Upper lobe of right lung (tissue), 1 donor: ENCODE results near the gene ARHGAP45. TPM values are rescaled to one million over a fixed set of nuclear protein-coding genes. Genes with fewer than 3 reads are reported as not detected.

Experiments used
- ATAC-seq: fragments of 200-7000 bp; cut with Tn5 transposase; one replicate; pipeline ENCODE4 v1.9.1; 2020; ENCODE audit warnings: mild to moderate bottlenecking, moderate library complexity
- DNase-seq: peaks from one replicate; pipeline ENCODE4 v3.0.0-alpha.2; 2020
- H3K27ac ChIP-seq: fragments of 200-600 bp; one replicate; pipeline ENCODE4 v1.8.0; 2022
- H3K27me3 ChIP-seq: fragments of 200-600 bp; one replicate; pipeline ENCODE4 v1.8.0; 2022; ENCODE audit warnings: mild to moderate bottlenecking
- H3K36me3 ChIP-seq: fragments of 200-600 bp; one replicate; pipeline ENCODE4 v1.8.0; 2022
- H3K4me1 ChIP-seq: fragments of 200-600 bp; one replicate; pipeline ENCODE4 v1.8.0; 2022
- H3K4me3 ChIP-seq: fragments of 200-600 bp; one replicate; pipeline ENCODE4 v1.8.0; 2022; ENCODE audit warnings: mild to moderate bottlenecking
- H3K9me3 ChIP-seq: fragments of 200-600 bp; one replicate; pipeline ENCODE4 v1.8.0; 2022
- CTCF ChIP-seq: fragments of 200-600 bp; IDR thresholded peaks from one replicate; pipeline ENCODE4 v1.8.0; 2022; ENCODE audit warnings: antibody characterized with exemption
- intact Hi-C: fragments of 100-400 bp; cut with DNase I; formaldehyde crosslinking; loops from one replicate; pipeline ENCODE4 v1.11.0; 2022
- total RNA-seq: library from RNA; stranded (reverse); fragmentation: NEBNext Ultra II Directional; extraction: Animal tissue kit (Norgen Biotek cat#: 25700); gene quantifications from one replicate; pipeline ENCODE4 v1.2.1, GENCODE V29; 2021
- donor health status: DM: no; HTN: yes; CAD: no; lungs with severe emphysema.

Gene ARHGAP45
- total RNA-seq, 1 donor from 2014 or later = 98.2 TPM

- Histone ChIP-seq H3K27ac (peak overlapping the region; percentile 79), H3K4me3 (peak overlapping the region; percentile 62), H3K9me3 (no peaks in the 10 kb centered on the region), H3K27me3 (no peaks in the 10 kb centered on the region), H3K4me1 (peaks cover 54% of the 10 kb centered on the region), H3K36me3 (no peaks in the 10 kb centered on the region)
- no peak for TF ChIP-seq CTCF
- intact Hi-C loops = no loop called here
- DNase-seq (no peak), ATAC-seq (no peak)
Observed at GRCh38 chr19:1067341-1067957, 482 bp downstream of the ARHGAP45 start.

- H3K36me3 ChIP-seq = no peaks in the 10 kb centered on the region
- no peaks in the 10 kb centered on the region for H3K27me3 ChIP-seq
- H3K4me3 ChIP-seq = peak overlapping the region; percentile 62
- intact Hi-C loops = no loop called here
- DNase-seq (no peak), ATAC-seq (peak; percentile 11)
- peaks cover 54% of the 10 kb centered on the region for H3K4me1 ChIP-seq
- H3K9me3 ChIP-seq = no peaks in the 10 kb centered on the region
- peak overlapping the region; percentile 79 for H3K27ac ChIP-seq
- TF ChIP-seq CTCF = no peak
Observed at GRCh38 chr19:1068009-1069001, 1.3 kb downstream of the ARHGAP45 start.

GRCh38 chr19:1069009-1069779 is 2.2 kb downstream of the ARHGAP45 start:
- Histone ChIP-seq H3K27me3 (no peaks in the 10 kb centered on the region), H3K9me3 (no peaks in the 10 kb centered on the region), H3K4me3 (peak overlapping the region; percentile 62), H3K36me3 (no peaks in the 10 kb centered on the region), H3K27ac (peak overlapping the region; percentile 78), H3K4me1 (peaks cover 60% of the 10 kb centered on the region)
- peak; percentile 92 for DNase-seq
- intact Hi-C loops = no loop called here
- no peak for TF ChIP-seq CTCF
- peak; percentile 66 for ATAC-seq

- Histone ChIP-seq H3K36me3 (no peaks in the 10 kb centered on the region), H3K9me3 (no peaks in the 10 kb centered on the region), H3K27me3 (no peaks in the 10 kb centered on the region), H3K4me3 (no peak overlapping the region), H3K4me1 (peaks cover 60% of the 10 kb centered on the region), H3K27ac (no peak overlapping the region)
- intact Hi-C loops = no loop called here
- DNase-seq = no peak
- no peak for TF ChIP-seq CTCF
- ATAC-seq = no peak
Observed at GRCh38 chr19:1070576-1070930, 3.6 kb downstream of the ARHGAP45 start.

- no peak for DNase-seq
- H3K27me3 ChIP-seq = no peaks in the 10 kb centered on the region
- H3K4me1 ChIP-seq = peaks cover 61% of the 10 kb centered on the region
Observed at GRCh38 chr19:1070931-1071791, 4.2 kb downstream of the ARHGAP45 start.

More at GRCh38 chr19:1070931-1071791, 4.2 kb downstream of the ARHGAP45 start:
- ATAC-seq = no peak
- Histone ChIP-seq H3K27ac (no peak overlapping the region), H3K9me3 (no peaks in the 10 kb centered on the region), H3K4me3 (no peak overlapping the region), H3K36me3 (no peaks in the 10 kb centered on the region)
- intact Hi-C loops = no loop called here
- TF ChIP-seq CTCF = no peak
